ENCODE data around the gene TRAF6. TPM values are rescaled to one million over a fixed set of nuclear protein-coding genes. Genes with fewer than 3 reads are reported as not detected.

The TRAF6 gene
- total and polyA plus RNA-seq, 9 of the 15 experiments (the other 6 are each of a cell fraction or from before 2014, with no cell fraction given), result 2.0 to 13.1 (median 8.2) TPM

DNA sequence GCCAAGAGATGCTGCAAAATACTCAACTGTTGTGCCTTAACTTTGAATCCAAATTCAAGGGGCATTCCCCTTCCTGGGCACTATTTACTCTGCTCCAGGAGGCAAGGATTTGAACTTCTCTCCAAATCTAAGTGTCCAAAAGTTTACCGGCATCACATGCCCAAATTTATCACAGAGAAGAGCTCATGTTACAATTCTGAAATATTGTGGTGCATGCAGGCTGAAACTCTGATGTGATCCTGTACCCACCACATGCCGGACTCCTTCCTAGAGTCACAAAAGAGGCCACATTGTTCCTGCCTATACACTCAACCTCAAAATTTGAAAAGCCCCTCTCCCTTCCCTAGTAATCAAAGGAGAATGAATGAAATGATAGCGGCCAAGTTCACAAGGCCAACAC is 1.3 kb downstream of the TRAF6 start:
- Histone ChIP-seq H2AFZ (ENCODE audit: low read depth, low read length) (peak overlapping the region; percentile 98; the same call in 1 of the 2 replicates), H3K79me2 (ENCODE audit: control insufficient read depth, insufficient read depth, low read length) (peaks cover 46% of the 10 kb centered on the region), H3K9me3 (replicated peaks; ENCODE audit: control insufficient read depth, insufficient read depth, low read depth, low read length) (no peaks in the 10 kb centered on the region; the same call in 1 of the 2 replicates), H3K4me3 (peak overlapping the region; percentile 92), H3K27me3 (ENCODE audit: control insufficient read depth in 2 of 2, insufficient read depth in 2 of 2, low read length in 2 of 2) (no peaks in the 10 kb centered on the region), H3K4me1 (replicated peaks in 1 of 2; ENCODE audit: control insufficient read depth in 2 of 2, insufficient read depth in 2 of 2, low read length in 2 of 2) (peaks cover 0 to 4% of the 10 kb centered on the region in 2 experiments; a peak in 3 of 5 replicates), H3K27ac (ENCODE audit: extremely low read depth, low read depth, low read length) (peak overlapping the region; percentile 92; the same call in 2 of the 3 replicates), H3K4me2 (ENCODE audit: insufficient read depth, low read length) (peak overlapping the region; percentile 95), H3K9ac (ENCODE audit: insufficient read depth in 1 of 2, low read depth in 2 of 2, low read length in 2 of 2) (peak overlapping the region; percentile 77 to 86; a peak in 3 of 4 replicates), H3K9me1 (ENCODE audit: control insufficient read depth, insufficient read depth, low read length) (no peaks in the 10 kb centered on the region), H4K20me1 (replicated peaks; ENCODE audit: control insufficient read depth, insufficient read depth, low read length) (no peaks in the 10 kb centered on the region), H3K36me3 (ENCODE audit: control insufficient read depth, insufficient read depth, low read length) (peaks cover 9% of the 10 kb centered on the region; the same call in 1 of the 3 replicates)
- DNase-seq (ENCODE audit: extremely low read depth in 1 of 4, low spot score in 3 of 4) (peak in 1 of 4 experiments; percentile 18), FAIRE-seq (no peak), ATAC-seq (peak; percentile 7; the same call in 1 of the 3 replicates)
- POLR2A ChIA-PET, result interaction anchor here (0.8 to 1.1 kb wide), 4 partner anchors 9 to 102 kb away, joined by 3 to 4 read pairs (median 3); no protein-coding TSS in a partner anchor
- BruUV-seq (replicated peaks), result TSS peak; percentile 58
- WGBS (ENCODE audit: insufficient coverage, low coverage, missing lambda C conversion rate), result 4% methylated on average over 3 of the region's 3 CpGs
- intact Hi-C loops (cut with micrococcal nuclease) (loop anchor here (10.0 kb wide), 2 partner anchors 116 to 236 kb away; no protein-coding TSS in a partner anchor), in situ Hi-C loops (cut with MboI) (no loop called here)
- CTCF ChIA-PET (ENCODE audit: low intra/inter-chr PET ratio), result interaction anchor here (0.9 kb wide), 1 partner anchor 114 kb away, joined by 3 read pairs; no protein-coding TSS in a partner anchor
- no peak for TF ChIP-seq SMARCA5 (IDR thresholded peaks at IDR 0.05)
- no peak for TF ChIP-seq GTF3C2 (IDR thresholded peaks at IDR 0.05; ENCODE audit: borderline replicate concordance, extremely low read depth, insufficient read length)
- 0 out of 2 replicates have a peak, but pooled peaks have one; percentile 9 for TF ChIP-seq ARID3A (IDR thresholded peaks at IDR 0.05; ENCODE audit: borderline replicate concordance, low read depth, low read length)
- no peak for TF ChIP-seq RBM17 (IDR thresholded peaks at IDR 0.05; ENCODE audit: borderline replicate concordance, low read depth, low read length)
- TF ChIP-seq, protein P1, sequence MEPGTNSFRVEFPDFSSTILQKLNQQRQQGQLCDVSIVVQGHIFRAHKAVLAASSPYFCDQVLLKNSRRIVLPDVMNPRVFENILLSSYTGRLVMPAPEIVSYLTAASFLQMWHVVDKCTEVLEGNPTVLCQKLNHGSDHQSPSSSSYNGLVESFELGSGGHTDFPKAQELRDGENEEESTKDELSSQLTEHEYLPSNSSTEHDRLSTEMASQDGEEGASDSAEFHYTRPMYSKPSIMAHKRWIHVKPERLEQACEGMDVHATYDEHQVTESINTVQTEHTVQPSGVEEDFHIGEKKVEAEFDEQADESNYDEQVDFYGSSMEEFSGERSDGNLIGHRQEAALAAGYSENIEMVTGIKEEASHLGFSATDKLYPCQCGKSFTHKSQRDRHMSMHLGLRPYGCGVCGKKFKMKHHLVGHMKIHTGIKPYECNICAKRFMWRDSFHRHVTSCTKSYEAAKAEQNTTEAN (CRISPR knock-in tag; IDR thresholded peaks at IDR 0.05), result no peak
- TF ChIP-seq HSF4 (CRISPR knock-in tag; IDR thresholded peaks at IDR 0.05; ENCODE audit: borderline replicate concordance), result no peak
- TF ChIP-seq BACH1 (tag; IDR thresholded peaks at IDR 0.05), result no peak
- TF ChIP-seq C11orf30 (IDR thresholded peaks at IDR 0.05; ENCODE audit: low read depth), result no peak
- no peak for TF ChIP-seq ETV1 (tag; conservative IDR thresholded peaks at IDR 0.05; ENCODE audit: low read depth)
- TF ChIP-seq POLR3A (IDR thresholded peaks at IDR 0.05; ENCODE audit: borderline replicate concordance, extremely low read depth, insufficient read depth, insufficient read length), result no peak
- no peak for TF ChIP-seq MEIS2 (IDR thresholded peaks at IDR 0.05; ENCODE audit: partially characterized antibody)
- 0 out of 4 replicates have a peak, but pooled peaks of 1 of the 2 experiments have one; percentile 15 for TF ChIP-seq UBTF (IDR thresholded peaks at IDR 0.05; ENCODE audit: borderline replicate concordance in 1 of 2, low read depth in 2 of 2, low read length in 2 of 2)
